Activated CD4-positive, alpha-beta T cell treated with anti-CD3 and anti-CD28 coated beads for 24 hours (primary cell): ENCODE data around the gene DEFB116.
"Not testable (repeated sequence)": the region's sequence is repeated elsewhere in the genome, so short reads cannot be mapped to it uniquely, and the experiment has no call there.

Experiments
- DNase-seq, 2 donors: peaks; one replicate each; pipeline ENCODE4 v3.0.0-alpha.2; 2020; ENCODE audit warnings: low read depth in 2 of 2

DEFB116 gene, protein sequence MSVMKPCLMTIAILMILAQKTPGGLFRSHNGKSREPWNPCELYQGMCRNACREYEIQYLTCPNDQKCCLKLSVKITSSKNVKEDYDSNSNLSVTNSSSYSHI

DNA sequence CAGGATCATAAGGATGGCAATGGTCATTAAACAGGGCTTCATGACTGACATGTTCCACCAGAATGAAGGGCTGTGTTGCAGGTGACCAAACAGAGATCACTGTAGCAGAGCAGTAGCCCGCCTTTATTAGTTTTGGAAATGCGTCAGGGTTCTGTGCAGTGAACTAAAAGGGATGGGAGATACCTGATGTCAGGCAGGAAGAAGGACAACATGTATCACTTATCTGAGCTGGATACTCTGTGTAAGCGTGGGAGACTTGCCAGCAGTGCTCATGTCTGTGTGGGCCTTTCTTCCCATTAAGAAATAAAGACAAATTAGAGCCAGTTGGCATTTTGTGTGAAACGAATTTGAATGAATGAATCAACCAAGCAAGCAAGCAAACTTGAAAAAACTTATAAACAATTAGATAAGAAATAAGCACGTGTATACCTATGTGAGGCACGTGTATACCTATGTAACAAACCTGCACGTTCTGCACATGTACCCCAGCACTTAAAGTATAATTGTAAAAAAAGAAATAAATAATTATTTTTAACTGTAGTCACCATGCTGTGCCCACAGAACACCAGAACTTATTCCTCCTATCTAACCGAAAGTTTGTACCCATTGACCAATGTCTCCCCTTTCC, at the start of gene DEFB116:
Gene DEFB116 (minus strand): TSS at position 51 of the 628 bp plus-strand sequence. CDS start 0 bp downstream, at position 51.
- DNase-seq = no peak

DNA sequence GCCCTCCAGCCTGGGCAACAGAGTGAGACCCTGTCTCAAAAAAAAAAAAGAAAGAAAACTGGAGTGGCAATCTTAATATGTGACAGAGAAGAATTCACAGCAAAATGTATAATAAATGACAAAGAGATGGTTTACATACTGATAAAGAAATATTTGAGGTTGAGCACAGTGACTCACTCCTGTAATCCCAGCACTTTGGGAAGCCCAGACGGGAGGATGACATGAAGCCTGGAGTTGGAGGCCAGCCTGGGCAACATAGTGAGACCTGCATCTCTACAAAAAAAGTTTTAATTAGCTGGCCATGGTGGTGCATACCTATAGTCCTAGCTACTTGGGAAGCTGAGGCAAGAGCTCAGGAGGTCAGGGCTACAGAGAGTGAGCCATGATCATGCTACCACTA, 47.6 kb upstream of the DEFB116 start:
- no peak for DNase-seq

DNA sequence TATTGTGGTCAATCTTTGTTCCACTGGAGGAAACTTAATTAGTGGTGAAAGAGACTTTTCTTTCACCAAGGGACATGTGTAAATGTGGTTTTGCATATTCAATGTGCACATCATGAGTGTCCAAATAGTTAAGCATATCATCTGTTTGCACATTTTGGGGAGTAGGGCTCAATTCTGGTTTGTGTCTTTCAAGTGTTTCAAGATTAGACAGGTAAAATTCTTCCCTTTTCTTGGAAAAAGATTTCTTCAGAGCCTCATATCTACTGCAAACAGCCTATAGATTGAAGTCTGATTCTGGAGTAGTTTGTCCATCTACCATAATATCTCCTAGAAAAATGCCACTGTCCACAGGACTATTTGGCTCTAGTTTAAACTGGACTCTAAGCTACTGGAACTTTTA, 33.1 kb upstream of the DEFB116 start:
- DNase-seq = no peak

DNA sequence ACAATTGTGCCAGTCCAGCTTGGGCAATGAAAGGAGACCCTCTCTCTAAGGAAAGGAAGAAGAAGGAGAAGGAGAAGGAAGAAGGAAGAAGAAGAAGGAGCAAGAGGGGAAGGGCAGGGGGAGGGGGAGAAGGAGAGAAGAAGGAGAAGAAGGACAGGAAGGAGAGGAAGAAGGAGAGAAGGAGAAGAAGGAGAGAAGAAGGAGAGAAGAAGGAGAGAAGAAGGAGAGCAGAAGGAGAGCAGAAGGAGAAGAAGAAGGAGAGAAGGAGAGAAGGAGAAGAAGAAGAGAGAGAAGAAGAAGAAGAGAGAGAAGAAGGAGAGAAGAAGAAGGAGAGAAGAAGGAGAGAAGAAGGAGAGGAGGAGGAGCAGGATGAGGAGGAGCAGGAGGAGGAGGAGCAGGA, 22.5 kb upstream of the DEFB116 start:
- DNase-seq = no peak

DNA sequence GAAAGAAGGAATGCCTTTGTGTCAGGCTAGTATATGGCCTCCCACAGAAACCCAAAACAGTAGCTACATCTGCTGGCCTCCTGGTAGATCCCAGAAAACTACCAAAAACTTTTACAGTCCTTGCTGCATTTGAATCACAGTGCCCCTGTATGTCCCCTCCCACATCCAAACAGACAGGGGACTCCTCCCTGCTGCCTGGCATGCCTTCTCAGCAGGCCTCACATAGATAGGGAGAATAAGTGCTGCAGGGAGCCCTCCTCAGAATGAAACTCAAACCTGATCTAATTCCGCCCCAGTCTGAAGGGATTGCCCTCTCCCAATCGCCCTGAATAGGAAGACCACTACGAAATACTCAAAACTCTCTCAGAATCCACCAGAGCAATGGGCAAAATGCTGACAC, 14.1 kb upstream of the DEFB116 start:
- DNase-seq = no peak

DNA sequence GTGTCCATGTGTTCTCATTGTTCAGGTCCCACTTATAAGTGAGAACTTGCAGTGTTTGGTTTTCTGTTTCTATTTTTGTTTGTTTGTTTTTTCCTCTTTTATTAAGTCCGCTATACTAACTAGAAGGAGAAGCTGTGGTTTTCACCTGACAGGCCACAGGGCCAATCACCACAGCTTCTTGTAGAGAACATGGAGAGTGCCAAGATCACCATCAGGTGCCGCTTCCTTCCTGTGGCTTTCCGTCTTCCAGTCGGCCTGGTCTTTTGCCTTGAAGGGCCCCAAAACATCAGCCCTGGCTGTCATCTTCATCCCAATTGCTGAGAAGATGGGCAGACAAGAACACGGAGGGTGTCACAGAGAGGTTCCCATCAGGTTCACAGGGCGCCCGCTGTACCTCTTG, 23.4 kb downstream of the DEFB116 start:
- DNase-seq = not testable (repeated sequence)

DNA sequence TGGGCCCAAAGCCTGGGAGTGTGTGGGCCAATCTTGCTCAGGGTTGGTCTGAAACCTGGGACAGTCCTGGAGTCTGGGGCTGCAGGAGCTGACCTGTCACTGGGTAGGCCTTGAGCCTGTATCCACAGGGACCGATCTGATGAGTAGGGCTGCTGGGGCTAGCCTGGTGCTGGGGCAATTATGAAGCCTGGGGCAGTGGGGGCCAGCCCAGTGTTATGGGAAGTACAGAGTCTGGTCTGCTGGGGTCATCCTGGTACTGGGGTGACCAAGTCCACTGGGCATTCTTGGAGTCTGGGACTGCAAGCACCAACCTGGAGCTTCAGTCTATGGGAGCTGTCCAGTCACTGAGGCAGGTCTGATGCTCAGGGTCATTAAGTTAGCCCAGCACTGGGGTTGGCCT, 30.2 kb downstream of the DEFB116 start:
- DNase-seq = no peak

DNA sequence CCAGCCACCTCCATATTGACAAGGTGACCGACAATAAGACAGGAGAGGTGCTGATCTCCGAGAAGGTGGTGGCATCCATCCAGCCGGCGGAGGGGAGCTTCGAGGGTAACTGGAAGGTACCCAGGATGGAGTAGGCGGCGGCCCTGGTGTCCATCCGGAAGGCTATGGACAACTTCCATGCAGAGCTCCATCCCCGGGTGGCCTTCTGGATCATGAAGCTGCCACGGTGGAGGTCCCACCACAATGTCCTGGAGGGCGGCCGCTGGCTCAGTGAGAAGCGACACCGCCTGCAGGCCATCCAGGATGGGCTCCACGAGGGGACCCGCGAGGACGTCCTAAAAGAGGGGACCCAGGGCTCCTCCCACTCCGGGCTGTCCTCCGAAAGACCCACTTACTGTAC, 33.9 kb downstream of the DEFB116 start:
- no peak for DNase-seq

DNA sequence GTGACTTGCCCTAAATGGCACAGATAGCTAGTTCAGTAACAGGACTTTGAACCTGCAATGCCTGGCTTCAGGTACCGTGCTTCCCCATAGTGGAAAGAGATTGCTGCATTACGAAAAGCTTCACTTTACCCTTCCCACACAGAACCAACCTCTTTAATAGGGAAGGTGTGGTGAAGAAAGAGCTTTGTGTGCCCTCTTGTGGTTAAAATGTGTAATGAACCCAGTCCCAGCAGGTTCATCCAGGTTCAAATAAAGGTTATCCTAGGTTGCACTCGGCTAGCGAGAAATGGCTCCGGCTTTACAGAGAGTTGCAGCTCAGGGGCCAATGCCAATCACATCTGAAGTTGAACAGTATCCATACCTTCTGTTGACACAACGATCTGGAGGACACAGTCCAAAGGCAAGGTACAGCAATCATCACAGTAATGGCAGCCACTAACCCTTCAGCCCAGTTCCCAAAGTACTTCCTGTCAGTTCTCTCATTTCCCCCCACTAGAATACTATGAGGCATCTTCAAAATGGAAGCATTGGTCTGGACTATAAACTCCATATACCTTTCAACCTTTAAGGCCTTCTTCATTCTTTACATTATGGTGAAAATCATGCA, 48.0 kb downstream of the DEFB116 start:
- no peak for DNase-seq

DNA sequence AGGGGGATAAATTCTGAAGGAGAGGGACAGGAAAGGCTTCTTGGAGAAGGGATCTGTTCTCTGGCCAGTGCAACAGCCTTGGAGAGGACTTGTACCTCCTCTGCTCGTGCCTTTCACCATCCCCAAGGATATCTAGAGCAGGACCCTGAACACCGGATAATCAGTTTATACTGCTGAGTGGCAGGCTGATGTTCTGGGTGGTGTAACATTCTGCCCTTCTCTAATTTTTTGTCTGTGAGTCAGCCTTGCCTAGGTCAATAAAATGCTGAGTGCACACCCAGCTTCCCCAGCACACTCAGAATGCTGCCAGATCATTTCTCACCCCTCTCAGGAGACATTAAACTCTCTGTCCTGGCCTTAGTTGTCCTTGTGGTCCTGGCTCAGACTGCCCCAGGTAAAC, 51.0 kb downstream of the DEFB116 start, which contains the start of gene DEFB115:
Gene DEFB115 (plus strand): TSS at position 301 of the 400 bp plus-strand sequence. CDS start 0 bp downstream, at position 301.
- no peak for DNase-seq

DNA sequence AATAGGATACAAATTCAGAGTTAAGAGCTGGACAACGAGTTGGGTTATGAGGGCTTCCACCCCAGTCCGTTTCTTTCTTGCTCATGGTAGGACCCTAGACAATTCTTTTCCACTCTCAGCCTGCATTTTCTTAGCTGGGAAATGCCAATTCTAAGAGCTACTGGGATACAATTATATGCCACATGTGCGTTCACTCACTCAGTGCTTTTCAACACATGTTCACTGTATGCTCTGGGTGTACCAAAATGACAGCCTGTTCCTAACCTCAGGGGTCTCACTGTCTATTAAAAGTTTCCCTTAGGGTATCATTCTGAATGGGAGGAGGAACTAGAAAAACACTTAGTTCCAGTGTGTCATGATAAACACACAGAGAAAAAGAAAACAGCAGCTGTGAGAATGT, 51.4 kb downstream of the DEFB116 start:
- DNase-seq = no peak
